Fibroblast of lung (primary cell): ENCODE measurements around the gene SGSM2. TPM values are rescaled to one million over a fixed set of nuclear protein-coding genes. Genes with fewer than 3 reads are reported as not detected.

Experiments used
- DNase-seq, 2 donors: peaks; one replicate each; pipeline versions ENCODE4 v3.0.0 to v3.0.0-alpha.2; 2010; ENCODE audit warnings: low read depth in 2 of 2
- H2AFZ ChIP-seq: 2 replicates; pipeline ENCODE4 v1.5.1; 2012; ENCODE audit warnings: low read length, control low read depth, inconsistent platforms
- H3K27ac ChIP-seq: 2 replicates; pipeline ENCODE4 v1.5.1; 2011; ENCODE audit warnings: low read length, control low read depth; ENCODE audit not compliant: insufficient read depth
- H3K27me3 ChIP-seq: 2 replicates; pipeline ENCODE4 v1.5.1; 2011; ENCODE audit warnings: mild to moderate bottlenecking, low read length; ENCODE audit not compliant: control insufficient read depth, insufficient read depth
- H3K36me3 ChIP-seq: 2 replicates; pipeline ENCODE4 v1.5.1; 2011; ENCODE audit warnings: low read length; ENCODE audit not compliant: control insufficient read depth, insufficient read depth
- H3K4me1 ChIP-seq: 2 replicates; pipeline ENCODE4 v1.5.1; 2011; ENCODE audit warnings: low read length; ENCODE audit not compliant: control insufficient read depth, insufficient read depth; ENCODE audit errors: extremely low read depth
- H3K4me2 ChIP-seq: 2 replicates; pipeline ENCODE4 v1.5.1; 2011; ENCODE audit warnings: low read length, control low read depth; ENCODE audit not compliant: insufficient read depth; ENCODE audit errors: extremely low read depth
- H3K4me3 ChIP-seq, 4 experiments: fragments of 200-600 bp in 1 of 4; sonication (generic) in 1 of 4; replicated peaks in 1 of 4; 2 replicates each; pipeline ENCODE4 v1.5.1; 2011 to 2016; ENCODE audit warnings: low read length in 4 of 4, low read depth in 3 of 4, mild to moderate bottlenecking in 3 of 4, control low read depth in 2 of 4, inconsistent platforms in 1 of 4, mixed read lengths in 1 of 4; ENCODE audit not compliant: insufficient read depth in 1 of 4; ENCODE audit errors: control extremely low read depth in 1 of 4
- H3K79me2 ChIP-seq: 2 replicates; pipeline ENCODE4 v1.5.1; 2012; ENCODE audit warnings: mild to moderate bottlenecking, low read length, inconsistent platforms; ENCODE audit not compliant: control insufficient read depth, insufficient read depth
- H3K9ac ChIP-seq: 2 replicates; pipeline ENCODE4 v1.5.1; 2011; ENCODE audit warnings: mild to moderate bottlenecking, low read length, control low read depth; ENCODE audit not compliant: insufficient read depth
- H3K9me3 ChIP-seq: 2 replicates; pipeline ENCODE4 v1.5.1; 2012; ENCODE audit warnings: low read depth, low read length; ENCODE audit not compliant: control insufficient read depth, insufficient read depth
- H4K20me1 ChIP-seq: 2 replicates; pipeline ENCODE4 v1.5.1; 2011; ENCODE audit warnings: low read length; ENCODE audit not compliant: control insufficient read depth, insufficient read depth; ENCODE audit errors: extremely low read depth
- EZH2 ChIP-seq: IDR thresholded peaks from 2 replicates; pipeline ENCODE4 v1.5.1; 2012; ENCODE audit warnings: low read length, control low read depth, mild to moderate bottlenecking; ENCODE audit errors: missing control alignments
- polyA plus RNA-seq, 2 donors: library from polyadenylated mRNA; depleted of rRNA in 1 of 2; stranded (reverse) in 1 of 2; unstranded in 1 of 2; fragments of >200 nt; gene quantifications; 2 replicates each; pipeline ENCODE4 v1.2.1, GENCODE V29; 2011 to 2012; ENCODE audit warnings: missing spikeins in 1 of 2
- total RNA-seq: library from RNA; depleted of rRNA; stranded (reverse); fragments of >200 nt; gene quantifications from 2 replicates; pipeline ENCODE4 v1.2.1, GENCODE V29; 2014
- TF ChIP-seq, protein P1 (sequence below), 2 donors: IDR thresholded peaks in 1 of 2; conservative IDR thresholded peaks in 1 of 2; 1 replicate in 1 of 2; 2 replicates in 1 of 2; pipeline ENCODE4 v1.5.1; 2011 to 2012; ENCODE audit warnings: low read length in 2 of 2, control low read depth in 1 of 2, inconsistent platforms in 1 of 2, low read depth in 1 of 2, mild to moderate bottlenecking in 1 of 2

The SGSM2 gene
- total and polyA plus RNA-seq, 2 donors (not counting 1 experiment from before 2014, with no cell fraction given): 23.4 to 31.5 TPM

DNA sequence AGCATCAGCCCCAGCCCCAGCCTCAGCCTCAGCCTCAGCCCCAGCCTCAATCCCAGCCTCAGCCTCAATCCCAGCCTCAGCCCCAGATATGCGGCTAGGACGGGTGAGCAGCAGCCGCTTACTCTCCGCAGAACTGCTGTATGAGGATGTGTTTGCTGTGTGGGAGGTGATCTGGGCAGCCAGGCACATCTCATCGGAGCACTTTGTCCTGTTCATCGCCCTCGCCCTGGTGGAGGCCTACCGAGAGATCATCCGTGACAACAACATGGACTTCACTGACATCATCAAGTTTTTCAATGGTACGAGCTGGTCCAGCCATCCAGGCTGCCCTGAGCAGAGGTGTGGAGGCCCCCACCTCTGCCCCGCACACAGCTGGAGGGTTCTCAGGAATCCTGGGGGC is 41.6 kb downstream of the SGSM2 start:
- Histone ChIP-seq H3K27ac (no peak overlapping the region), H3K27me3 (no peaks in the 10 kb centered on the region), H3K36me3 (peaks cover 17% of the 10 kb centered on the region), H3K4me3 (no peak overlapping the region), H4K20me1 (no peaks in the 10 kb centered on the region), H3K4me1 (no peaks in the 10 kb centered on the region), H3K9ac (no peak overlapping the region), H3K79me2 (no peaks in the 10 kb centered on the region), H2AFZ (no peak overlapping the region), H3K9me3 (no peaks in the 10 kb centered on the region), H3K4me2 (no peak overlapping the region)
- no peak for DNase-seq
- TF ChIP-seq EZH2: no peak
- TF ChIP-seq, protein P1, sequence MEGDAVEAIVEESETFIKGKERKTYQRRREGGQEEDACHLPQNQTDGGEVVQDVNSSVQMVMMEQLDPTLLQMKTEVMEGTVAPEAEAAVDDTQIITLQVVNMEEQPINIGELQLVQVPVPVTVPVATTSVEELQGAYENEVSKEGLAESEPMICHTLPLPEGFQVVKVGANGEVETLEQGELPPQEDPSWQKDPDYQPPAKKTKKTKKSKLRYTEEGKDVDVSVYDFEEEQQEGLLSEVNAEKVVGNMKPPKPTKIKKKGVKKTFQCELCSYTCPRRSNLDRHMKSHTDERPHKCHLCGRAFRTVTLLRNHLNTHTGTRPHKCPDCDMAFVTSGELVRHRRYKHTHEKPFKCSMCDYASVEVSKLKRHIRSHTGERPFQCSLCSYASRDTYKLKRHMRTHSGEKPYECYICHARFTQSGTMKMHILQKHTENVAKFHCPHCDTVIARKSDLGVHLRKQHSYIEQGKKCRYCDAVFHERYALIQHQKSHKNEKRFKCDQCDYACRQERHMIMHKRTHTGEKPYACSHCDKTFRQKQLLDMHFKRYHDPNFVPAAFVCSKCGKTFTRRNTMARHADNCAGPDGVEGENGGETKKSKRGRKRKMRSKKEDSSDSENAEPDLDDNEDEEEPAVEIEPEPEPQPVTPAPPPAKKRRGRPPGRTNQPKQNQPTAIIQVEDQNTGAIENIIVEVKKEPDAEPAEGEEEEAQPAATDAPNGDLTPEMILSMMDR (conservative IDR thresholded peaks at IDR 0.05 in 1 of 2, IDR thresholded peaks at IDR 0.05 in 1 of 2; ENCODE audit: low read depth in 1 of 2, low read length in 2 of 2): no peak

DNA sequence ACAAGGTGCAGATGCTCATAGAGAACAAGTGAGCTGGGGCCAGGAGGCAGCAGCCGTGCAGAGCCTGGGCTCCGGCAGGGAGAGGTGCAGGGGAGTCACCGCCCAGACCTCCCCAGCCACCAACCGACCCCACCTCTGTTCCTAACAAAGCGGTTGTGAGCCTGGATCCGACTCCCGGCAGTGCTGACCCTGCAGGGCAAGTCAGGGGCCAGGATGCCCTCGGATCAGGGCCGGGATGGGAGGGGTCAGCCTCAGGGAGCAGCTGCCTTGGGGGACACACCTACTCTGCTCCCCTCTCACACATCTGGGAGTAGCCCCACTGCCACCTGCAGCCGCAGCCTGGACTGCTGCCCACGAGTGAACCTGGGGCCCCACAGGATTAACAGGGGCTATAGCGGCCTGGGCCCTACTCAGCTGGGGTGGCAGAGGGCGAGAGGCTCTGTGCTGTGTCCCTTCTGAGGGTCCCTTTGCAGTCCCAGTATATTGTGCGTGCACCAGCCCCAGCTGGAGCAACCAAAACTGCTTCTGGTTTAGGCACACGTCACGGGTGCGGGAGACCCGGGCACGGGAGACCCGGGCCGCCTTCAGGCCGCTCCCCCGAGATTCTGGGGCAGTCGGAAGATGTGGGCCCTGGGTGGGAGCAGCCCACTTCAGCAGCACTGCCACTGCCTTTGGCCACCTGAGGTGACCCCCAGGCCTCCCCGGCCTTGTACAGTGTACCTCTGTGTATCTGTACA is 42.4 kb downstream of the SGSM2 start:
- no peak for DNase-seq
- TF ChIP-seq EZH2: no peak
- TF ChIP-seq, protein P1 (conservative IDR thresholded peaks at IDR 0.05 in 1 of 2, IDR thresholded peaks at IDR 0.05 in 1 of 2; ENCODE audit: low read depth in 1 of 2, low read length in 2 of 2): no peak
- no peak overlapping the region for H2AFZ ChIP-seq
- no peak overlapping the region for H3K4me2 ChIP-seq
- H3K9ac ChIP-seq: no peak overlapping the region
- H3K4me3 ChIP-seq: no peak overlapping the region
- no peaks in the 10 kb centered on the region for H3K4me1 ChIP-seq
- no peak overlapping the region for H3K27ac ChIP-seq
- peaks cover 17% of the 10 kb centered on the region for H3K36me3 ChIP-seq
- no peaks in the 10 kb centered on the region for H3K27me3 ChIP-seq
- no peaks in the 10 kb centered on the region for H3K9me3 ChIP-seq
- no peaks in the 10 kb centered on the region for H4K20me1 ChIP-seq
- no peaks in the 10 kb centered on the region for H3K79me2 ChIP-seq

DNA sequence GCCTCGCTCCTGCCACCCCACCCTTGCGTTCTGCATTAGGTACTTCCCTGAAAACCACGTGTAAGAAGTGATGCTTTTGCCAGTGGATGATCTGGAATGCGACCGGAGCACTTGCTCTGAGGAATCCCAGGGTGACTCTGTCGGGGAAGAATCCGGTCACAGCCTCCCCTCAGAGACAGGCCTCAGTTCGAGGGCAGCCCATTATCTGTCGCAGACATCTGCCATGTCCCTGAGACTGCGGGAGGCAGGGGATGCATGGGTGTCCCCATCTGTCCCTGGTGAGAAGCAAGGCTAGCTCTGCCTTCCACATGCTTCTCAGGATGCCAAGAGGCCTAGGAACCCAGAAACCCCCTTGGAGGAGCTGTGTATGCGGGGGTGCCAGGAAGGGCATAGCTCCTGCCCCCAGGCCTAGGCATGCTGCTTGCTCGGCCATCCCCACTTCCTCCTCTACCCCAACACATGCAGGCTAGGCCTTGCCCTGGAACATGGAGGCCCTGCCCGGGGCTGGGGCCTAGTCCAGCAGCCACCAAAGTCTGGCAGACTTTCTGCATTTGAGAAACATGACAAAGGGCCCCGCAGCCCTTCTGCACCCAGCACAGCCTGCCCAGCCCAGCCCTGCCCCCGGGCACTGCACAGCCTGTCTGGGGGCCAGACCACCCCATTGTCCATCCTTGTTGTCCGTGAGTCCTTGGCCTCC is 43.1 kb downstream of the SGSM2 start:
- Histone ChIP-seq H3K27me3 (no peaks in the 10 kb centered on the region), H3K27ac (no peak overlapping the region), H4K20me1 (no peaks in the 10 kb centered on the region), H3K4me1 (no peaks in the 10 kb centered on the region), H3K9ac (no peak overlapping the region), H3K79me2 (no peaks in the 10 kb centered on the region), H3K36me3 (peaks cover 17% of the 10 kb centered on the region), H3K4me2 (no peak overlapping the region), H3K9me3 (no peaks in the 10 kb centered on the region), H2AFZ (no peak overlapping the region), H3K4me3 (no peak overlapping the region)
- no peak for DNase-seq
- TF ChIP-seq, protein P1 (conservative IDR thresholded peaks at IDR 0.05 in 1 of 2, IDR thresholded peaks at IDR 0.05 in 1 of 2; ENCODE audit: low read depth in 1 of 2, low read length in 2 of 2): no peak
- TF ChIP-seq EZH2: no peak
